ENCODE data around the gene C1QL4.
A peak's percentile ranks its signal among the peaks of the same experiment; 100 is the strongest.

C1QL4 gene

GRCh38 chr12:49331380-49332222, 5.4 kb downstream of the C1QL4 start:
- no peaks in the 10 kb centered on the region for H3K27me3 ChIP-seq (ENCODE audit: insufficient read depth, low read length, poor library complexity)
- H3K9ac ChIP-seq (ENCODE audit: low read depth, low read length): no peak overlapping the region
- no peak overlapping the region for H3K27ac ChIP-seq (ENCODE audit: low read length)
- peak; percentile 50; the same call in 2 of the 3 replicates for ATAC-seq (ENCODE audit: insufficient read depth, low read depth)
- peaks cover 1% of the 10 kb centered on the region for H3K4me1 ChIP-seq (ENCODE audit: insufficient read depth, low read length)
- H3K4me3 ChIP-seq (ENCODE audit: low read depth in 1 of 2, low read length in 2 of 2): no peak overlapping the region
- no peaks in the 10 kb centered on the region for H3K79me2 ChIP-seq (ENCODE audit: insufficient read depth, low read length)
- peaks cover 48% of the 10 kb centered on the region for H3K36me3 ChIP-seq (ENCODE audit: insufficient read depth, low read length)
- H2AFZ ChIP-seq (ENCODE audit: low read depth, low read length): no peak overlapping the region
- TF ChIP-seq CTCF (IDR thresholded peaks at IDR 0.05; ENCODE audit: borderline replicate concordance, extremely low read depth, low read length, poor library complexity, severe bottlenecking) (peak; percentile 57), EZH2 (IDR thresholded peaks at IDR 0.05; ENCODE audit: borderline replicate concordance, low read depth, low read length, severe bottlenecking) (no peak)
- no peak overlapping the region for H3K4me2 ChIP-seq (ENCODE audit: insufficient read depth, low read length)
- no peak for DNase-seq
- no peaks in the 10 kb centered on the region for H3K9me3 ChIP-seq (ENCODE audit: insufficient read depth, low read length, severe bottlenecking)
- peaks cover 7% of the 10 kb centered on the region; the same call in 1 of the 2 replicates for H4K20me1 ChIP-seq (ENCODE audit: insufficient read depth, low read length)

- Histone ChIP-seq H4K20me1 (ENCODE audit: insufficient read depth, low read length) (peaks cover 8% of the 10 kb centered on the region; the same call in 1 of the 2 replicates), H3K36me3 (ENCODE audit: insufficient read depth, low read length) (peaks cover 56% of the 10 kb centered on the region), H3K27ac (ENCODE audit: low read length) (no peak overlapping the region), H3K4me3 (ENCODE audit: low read depth in 1 of 2, low read length in 2 of 2) (no peak overlapping the region), H3K27me3 (ENCODE audit: insufficient read depth, low read length, poor library complexity) (no peaks in the 10 kb centered on the region), H3K9ac (ENCODE audit: low read depth, low read length) (no peak overlapping the region), H3K4me1 (ENCODE audit: insufficient read depth, low read length) (peaks cover 3% of the 10 kb centered on the region), H3K79me2 (ENCODE audit: insufficient read depth, low read length) (no peaks in the 10 kb centered on the region), H3K9me3 (ENCODE audit: insufficient read depth, low read length, severe bottlenecking) (no peaks in the 10 kb centered on the region), H3K4me2 (ENCODE audit: insufficient read depth, low read length) (no peak overlapping the region), H2AFZ (ENCODE audit: low read depth, low read length) (no peak overlapping the region)
- ATAC-seq (ENCODE audit: insufficient read depth, low read depth) (no peak), DNase-seq (no peak)
- no peak for TF ChIP-seq CTCF (IDR thresholded peaks at IDR 0.05; ENCODE audit: borderline replicate concordance, extremely low read depth, low read length, poor library complexity, severe bottlenecking)
- TF ChIP-seq EZH2 (IDR thresholded peaks at IDR 0.05; ENCODE audit: borderline replicate concordance, low read depth, low read length, severe bottlenecking): no peak
These were observed 6.2 kb downstream of the C1QL4 start for GRCh38 chr12:49330631-49331379.

GRCh38 chr12:49330032-49330619, 6.9 kb downstream of the C1QL4 start:
- DNase-seq (no peak), ATAC-seq (ENCODE audit: insufficient read depth, low read depth) (no peak)
- no peak overlapping the region for H3K9ac ChIP-seq (ENCODE audit: low read depth, low read length)
- peaks cover 10% of the 10 kb centered on the region for H3K4me1 ChIP-seq (ENCODE audit: insufficient read depth, low read length)
- H3K27ac ChIP-seq (ENCODE audit: low read length): no peak overlapping the region
- peaks cover 9% of the 10 kb centered on the region; the same call in 1 of the 2 replicates for H4K20me1 ChIP-seq (ENCODE audit: insufficient read depth, low read length)
- TF ChIP-seq CTCF (IDR thresholded peaks at IDR 0.05; ENCODE audit: borderline replicate concordance, extremely low read depth, low read length, poor library complexity, severe bottlenecking): no peak
- TF ChIP-seq EZH2 (IDR thresholded peaks at IDR 0.05; ENCODE audit: borderline replicate concordance, low read depth, low read length, severe bottlenecking): no peak
- no peaks in the 10 kb centered on the region for H3K27me3 ChIP-seq (ENCODE audit: insufficient read depth, low read length, poor library complexity)
- H3K4me3 ChIP-seq (ENCODE audit: low read depth in 1 of 2, low read length in 2 of 2): no peak overlapping the region
- H3K4me2 ChIP-seq (ENCODE audit: insufficient read depth, low read length): no peak overlapping the region
- peaks cover 63% of the 10 kb centered on the region for H3K36me3 ChIP-seq (ENCODE audit: insufficient read depth, low read length)
- H3K9me3 ChIP-seq (ENCODE audit: insufficient read depth, low read length, severe bottlenecking): no peaks in the 10 kb centered on the region
- no peak overlapping the region for H2AFZ ChIP-seq (ENCODE audit: low read depth, low read length)
- 0 out of 2 replicates have a peak, but pooled peaks cover 5% of the 10 kb centered on the region for H3K79me2 ChIP-seq (ENCODE audit: insufficient read depth, low read length)
